IgD-negative memory B cell (primary cell): ENCODE measurements around the gene KRT80. TPM values are rescaled to one million over a fixed set of nuclear protein-coding genes. Genes with fewer than 3 reads are reported as not detected.
A peak's percentile ranks its signal among the peaks of the same experiment; 100 is the strongest.

Experiments
- H3K27ac Mint-ChIP-seq, 3 donors: one replicate each; pipeline ENCODE4 v1.8.0; 2020 to 2022; ENCODE audit warnings: mild to moderate bottlenecking in 3 of 3, mixed read lengths in 3 of 3, moderate library complexity in 1 of 3
- H3K27me3 Mint-ChIP-seq: one replicate; pipeline ENCODE4 v1.8.0; 2021; ENCODE audit warnings: mixed read lengths
- H3K36me3 Mint-ChIP-seq: one replicate; pipeline ENCODE4 v1.8.0; 2020; ENCODE audit warnings: mild to moderate bottlenecking, mixed read lengths
- H3K4me1 Mint-ChIP-seq, 3 donors: one replicate each; pipeline ENCODE4 v1.8.0; 2020 to 2022; ENCODE audit warnings: mixed read lengths in 3 of 3, mild to moderate bottlenecking in 1 of 3
- H3K4me3 Mint-ChIP-seq, 4 donors: one replicate each; pipeline ENCODE4 v1.8.0; 2020 to 2022; ENCODE audit warnings: mild to moderate bottlenecking in 4 of 4, mixed read lengths in 4 of 4, moderate library complexity in 3 of 4
- H3K9me3 Mint-ChIP-seq, 3 donors: one replicate each; pipeline ENCODE4 v1.8.0; 2020 to 2021; ENCODE audit warnings: mixed read lengths in 3 of 3, mild to moderate bottlenecking in 1 of 3
- polyA plus RNA-seq: library from polyadenylated mRNA; unstranded; fragments of 300-500 nt; fragmentation: Illumina TruSeq; gene quantifications from one replicate; pipeline ENCODE4 v1.2.3, GENCODE V29; 2021

KRT80 gene
- polyA plus RNA-seq, 1 donor from 2014 or later = not detected

DNA sequence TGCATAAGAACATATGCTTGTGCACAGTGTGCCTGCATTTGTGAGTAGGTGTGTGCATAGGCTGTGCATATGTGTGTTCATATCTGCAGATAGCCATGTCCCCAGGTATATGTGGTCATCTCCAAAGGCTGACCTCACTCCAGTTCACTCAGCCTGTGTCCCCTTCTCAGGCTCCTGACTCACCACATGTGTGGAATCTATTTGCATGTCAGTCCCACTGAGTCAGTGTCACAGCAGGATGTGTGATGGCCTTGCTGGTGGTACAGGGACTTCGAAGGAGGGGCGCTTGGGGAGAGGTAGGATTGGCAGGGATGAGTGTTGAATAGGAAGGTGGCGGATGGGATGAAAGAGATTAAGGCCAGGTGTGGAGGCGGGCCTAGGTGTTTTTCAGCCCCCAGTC is 35.5 kb downstream of the KRT80 start:
- Mint-ChIP-seq H3K36me3 (no peaks in the 10 kb centered on the region), H3K4me1 (peaks cover 0 to 5% (median 4%) of the 10 kb centered on the region in 3 donors), H3K4me3 (no peak overlapping the region), H3K27ac (no peak overlapping the region), H3K27me3 (peaks cover 5% of the 10 kb centered on the region), H3K9me3 (peaks cover 2 to 10% (median 3%) of the 10 kb centered on the region in 3 donors)

DNA sequence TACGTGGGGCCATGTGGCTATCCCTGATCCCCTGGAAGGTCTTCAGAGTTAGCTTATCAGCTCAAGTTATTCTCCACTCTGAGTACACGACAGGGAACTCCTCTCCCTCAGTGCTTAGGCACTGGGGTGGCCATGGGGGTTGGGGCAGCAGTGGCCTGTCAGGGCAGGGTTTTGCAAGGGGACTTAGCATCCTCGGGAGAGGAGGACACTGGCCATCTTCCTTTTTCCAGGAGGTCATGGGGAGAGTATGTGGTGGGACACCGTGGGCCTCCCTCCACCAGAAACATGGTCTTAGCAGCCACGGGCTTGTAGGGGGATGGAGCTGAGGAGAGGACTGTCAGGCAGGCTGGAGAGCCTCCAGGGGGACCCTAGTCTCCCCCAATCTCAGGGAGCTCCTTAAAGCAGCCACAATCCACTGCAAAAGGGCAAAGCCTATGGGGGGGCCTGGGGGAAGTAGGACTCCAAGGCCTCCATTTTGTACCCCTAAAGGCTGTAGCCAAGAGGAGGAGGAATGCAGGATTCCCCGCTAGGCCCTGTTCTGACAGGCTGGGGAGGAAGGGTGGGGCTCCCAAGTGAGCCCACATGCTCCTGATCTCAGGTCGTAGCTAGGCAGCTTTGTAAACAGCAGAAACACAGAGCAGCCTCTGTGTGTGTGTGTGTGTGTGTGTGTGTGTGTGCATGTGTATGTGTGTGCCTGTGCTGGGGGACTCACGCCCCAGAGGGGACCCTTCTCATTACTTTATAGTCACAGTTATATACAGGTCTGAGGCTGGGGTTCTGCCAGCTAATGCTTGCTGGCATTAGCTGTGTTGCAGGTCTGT is 36.6 kb downstream of the KRT80 start:
- peak overlapping the region in 1 of 4 donors; percentile 75 for H3K4me3 Mint-ChIP-seq
- peaks cover 8% of the 10 kb centered on the region for H3K27me3 Mint-ChIP-seq
- peak overlapping the region in 1 of 3 donors; percentile 64 for H3K27ac Mint-ChIP-seq
- peaks cover 2 to 10% (median 3%) of the 10 kb centered on the region in 3 donors for H3K9me3 Mint-ChIP-seq
- H3K36me3 Mint-ChIP-seq = no peaks in the 10 kb centered on the region
- peaks cover 0 to 5% (median 4%) of the 10 kb centered on the region in 3 donors for H3K4me1 Mint-ChIP-seq

DNA sequence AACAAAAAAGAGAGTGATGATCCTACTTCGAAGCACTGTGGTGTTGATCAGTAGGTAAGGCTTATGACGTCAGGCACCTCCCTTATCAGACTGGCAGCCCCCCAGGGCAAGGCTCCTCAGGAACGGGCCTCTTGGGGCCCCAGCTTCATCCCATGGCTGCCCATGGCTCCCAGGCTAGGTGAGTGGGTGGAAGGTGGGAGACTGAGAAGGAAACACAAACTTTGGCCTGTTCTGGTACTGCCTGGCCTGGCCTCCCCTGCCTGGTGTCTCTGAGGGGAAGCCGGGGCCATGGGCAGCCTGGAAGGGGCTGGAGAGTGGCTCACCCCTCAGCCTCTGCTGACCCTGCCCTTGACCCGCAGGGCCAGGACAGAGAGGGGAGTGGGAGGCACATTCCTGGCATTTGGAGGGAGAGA is 38.9 kb downstream of the KRT80 start:
- Mint-ChIP-seq H3K4me1 (peaks cover 0 to 5% (median 4%) of the 10 kb centered on the region in 3 donors), H3K36me3 (no peaks in the 10 kb centered on the region), H3K27ac (no peak overlapping the region), H3K27me3 (peaks cover 9% of the 10 kb centered on the region), H3K9me3 (no peaks in the 10 kb centered on the region), H3K4me3 (no peak overlapping the region)

DNA sequence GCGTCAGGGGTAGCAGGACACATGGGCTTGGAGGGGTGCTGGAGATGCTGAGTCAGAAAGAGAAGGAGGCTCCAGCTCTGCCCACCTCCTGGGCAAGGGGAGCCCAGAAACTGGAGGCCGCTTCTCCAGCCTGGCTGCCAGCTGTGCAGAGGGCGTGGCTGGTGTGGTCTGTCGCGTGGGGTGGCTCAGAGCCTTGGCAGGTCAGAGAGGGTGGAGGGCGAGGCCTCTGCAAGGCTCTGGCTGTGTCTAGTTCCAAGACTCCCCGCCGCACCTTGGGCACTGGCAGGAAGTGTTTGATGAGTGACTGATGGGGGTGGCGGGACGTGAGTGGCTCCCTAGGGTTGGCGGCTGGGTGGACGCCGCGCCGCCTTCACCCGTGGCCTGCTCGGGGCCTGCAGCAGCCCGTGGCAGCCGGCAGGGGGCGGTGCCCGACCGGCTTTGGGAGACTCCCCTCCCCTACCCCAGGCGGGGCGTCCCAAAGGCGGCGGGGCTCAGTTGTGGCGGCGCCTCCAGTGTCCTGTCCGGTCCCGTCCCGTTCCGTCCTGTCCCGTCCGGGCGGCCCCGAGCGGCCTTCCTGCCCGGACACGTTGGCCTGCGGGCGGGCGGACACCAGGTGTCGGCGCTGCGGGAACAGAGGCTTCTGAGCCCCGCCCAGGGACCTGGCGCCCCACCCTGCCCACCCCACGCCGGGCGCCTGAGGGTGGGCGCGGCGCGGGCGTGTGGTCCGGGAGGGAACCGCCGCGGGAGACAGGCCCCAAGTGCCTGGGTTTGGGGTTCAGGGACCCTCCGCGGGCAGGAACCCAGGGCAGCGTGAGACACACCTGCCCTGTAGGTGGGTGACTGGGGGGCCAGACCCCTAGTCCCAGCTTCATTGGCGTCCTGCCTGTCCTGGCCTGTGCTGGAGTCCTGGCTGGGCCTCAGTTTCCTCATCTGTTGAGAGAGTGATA is 39.7 kb downstream of the KRT80 start:
- Mint-ChIP-seq H3K4me1 (peaks cover 0 to 5% (median 4%) of the 10 kb centered on the region in 3 donors), H3K4me3 (peak overlapping the region in 3 of 4 donors; percentile 57 to 86 (median 61)), H3K27ac (no peak overlapping the region), H3K27me3 (peaks cover 9% of the 10 kb centered on the region), H3K36me3 (no peaks in the 10 kb centered on the region), H3K9me3 (no peaks in the 10 kb centered on the region)

- Mint-ChIP-seq H3K4me3 (peak overlapping the region in 1 of 4 donors; percentile 86), H3K4me1 (peaks cover 0 to 5% (median 4%) of the 10 kb centered on the region in 3 donors), H3K27ac (no peak overlapping the region), H3K27me3 (peaks cover 9% of the 10 kb centered on the region), H3K9me3 (no peaks in the 10 kb centered on the region), H3K36me3 (no peaks in the 10 kb centered on the region)
These were observed 40.5 kb downstream of the KRT80 start for GRCh38 chr12:52151153-52151836.

DNA sequence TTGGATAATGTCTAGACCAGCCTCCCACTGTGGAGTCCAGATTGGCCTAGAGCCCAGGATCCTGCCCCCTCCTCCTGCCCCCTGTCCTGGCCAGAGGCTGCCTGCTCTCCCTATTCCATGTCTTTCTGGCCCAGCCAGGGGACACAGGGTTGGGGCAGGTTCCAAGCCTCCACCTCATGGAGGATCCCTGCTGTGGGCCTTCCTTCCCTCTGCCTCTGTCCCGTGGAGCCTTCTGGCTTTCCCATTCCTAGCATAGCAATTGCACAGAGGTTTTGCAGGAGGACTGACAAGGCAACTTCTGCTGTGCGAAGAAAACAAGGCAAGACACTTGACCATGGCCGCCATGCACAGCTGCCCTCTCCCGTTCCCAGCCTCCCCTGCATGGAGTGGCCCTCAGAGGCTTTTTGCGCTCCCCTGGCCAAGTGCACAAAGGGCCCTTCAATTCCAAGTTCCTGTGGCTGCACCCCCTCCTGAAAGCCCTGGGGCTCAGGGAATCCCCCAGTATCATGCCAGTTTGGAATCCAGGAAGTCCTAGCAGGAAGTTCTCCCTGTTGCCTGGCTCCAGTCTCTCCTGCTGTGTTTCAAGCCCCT is 42.1 kb downstream of the KRT80 start:
- H3K9me3 Mint-ChIP-seq = no peaks in the 10 kb centered on the region
- H3K27ac Mint-ChIP-seq = no peak overlapping the region
- H3K4me3 Mint-ChIP-seq = no peak overlapping the region
- no peaks in the 10 kb centered on the region for H3K4me1 Mint-ChIP-seq
- no peaks in the 10 kb centered on the region for H3K36me3 Mint-ChIP-seq
- H3K27me3 Mint-ChIP-seq = peaks cover 9% of the 10 kb centered on the region

DNA sequence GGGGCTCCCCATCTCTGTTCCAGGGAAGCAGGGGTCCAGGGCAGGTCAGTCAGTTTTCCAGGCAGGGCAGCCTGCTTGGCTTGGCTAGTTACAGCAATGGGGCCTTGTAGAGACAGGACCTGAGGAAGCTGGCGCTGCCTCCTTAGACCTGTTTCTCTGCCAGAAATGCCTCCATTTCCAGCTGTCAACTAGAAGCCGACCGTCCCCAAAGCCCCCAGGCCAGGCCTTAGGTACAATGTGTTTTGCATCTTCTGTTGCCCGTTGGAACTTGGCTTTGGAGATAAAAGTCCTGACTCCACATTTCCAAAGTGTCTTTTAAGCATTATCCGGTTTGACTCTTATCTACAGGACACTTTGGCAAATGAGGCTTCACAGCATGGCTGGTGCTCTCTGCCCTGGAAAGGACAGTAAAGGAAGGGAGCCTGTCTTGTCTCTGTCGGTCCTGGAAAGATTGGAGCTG is 42.6 kb downstream of the KRT80 start:
- Mint-ChIP-seq H3K36me3 (no peaks in the 10 kb centered on the region), H3K27me3 (peaks cover 9% of the 10 kb centered on the region), H3K4me1 (no peaks in the 10 kb centered on the region), H3K9me3 (no peaks in the 10 kb centered on the region), H3K4me3 (no peak overlapping the region), H3K27ac (no peak overlapping the region)

DNA sequence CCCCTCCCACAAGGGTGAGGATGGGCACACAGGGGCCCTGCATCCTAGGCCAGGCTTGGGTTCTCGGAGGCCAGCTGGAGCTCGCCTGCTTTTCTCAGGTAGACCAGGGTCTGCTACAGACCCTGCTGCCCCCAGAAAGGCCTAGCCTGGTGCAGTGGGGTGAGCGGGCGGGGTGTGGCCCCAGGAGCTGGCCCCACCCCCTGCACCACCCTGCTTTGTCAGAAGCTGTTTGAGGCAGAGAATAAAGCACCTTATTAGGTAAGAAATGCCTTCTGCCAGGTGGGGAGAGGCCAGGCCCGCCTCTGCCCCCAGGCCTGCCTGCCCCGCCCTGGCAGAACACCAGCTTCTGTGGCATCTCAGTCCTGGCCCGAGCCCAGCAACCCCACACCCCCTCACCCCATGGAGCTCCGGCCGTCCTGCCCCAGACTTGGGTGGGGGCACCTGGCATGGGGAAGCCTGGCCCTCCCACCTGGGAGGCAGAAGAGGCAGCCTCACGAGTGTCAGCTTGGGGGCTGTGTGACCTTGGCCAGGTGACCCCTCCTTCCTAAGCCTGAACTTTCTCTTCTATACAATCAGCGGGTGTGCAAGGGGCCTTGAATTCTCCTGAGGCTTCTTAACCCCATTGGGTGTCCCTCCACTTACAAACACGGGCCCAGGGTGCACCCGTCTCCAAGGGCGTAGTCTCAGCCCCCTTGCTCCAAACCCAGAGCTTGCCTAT is 43.2 kb downstream of the KRT80 start:
- no peaks in the 10 kb centered on the region for H3K9me3 Mint-ChIP-seq
- H3K36me3 Mint-ChIP-seq = no peaks in the 10 kb centered on the region

GRCh38 chr12:52147964-52148463 is 43.8 kb downstream of the KRT80 start:
- Mint-ChIP-seq H3K27me3 (peaks cover 11% of the 10 kb centered on the region), H3K27ac (no peak overlapping the region), H3K9me3 (no peaks in the 10 kb centered on the region), H3K4me1 (no peaks in the 10 kb centered on the region), H3K36me3 (no peaks in the 10 kb centered on the region), H3K4me3 (no peak overlapping the region)

More for the DNA sequence above, 43.2 kb downstream of the KRT80 start:
- no peak overlapping the region for H3K4me3 Mint-ChIP-seq
- peaks cover 9% of the 10 kb centered on the region for H3K27me3 Mint-ChIP-seq
- no peak overlapping the region for H3K27ac Mint-ChIP-seq
- no peaks in the 10 kb centered on the region for H3K4me1 Mint-ChIP-seq

- Mint-ChIP-seq H3K4me1 (no peaks in the 10 kb centered on the region), H3K9me3 (no peaks in the 10 kb centered on the region), H3K4me3 (no peak overlapping the region), H3K36me3 (peaks cover 2% of the 10 kb centered on the region), H3K27ac (no peak overlapping the region), H3K27me3 (peaks cover 11% of the 10 kb centered on the region)
These were observed 44.3 kb downstream of the KRT80 start for GRCh38 chr12:52147367-52147963.

GRCh38 chr12:52146822-52147366 is 44.9 kb downstream of the KRT80 start:
- Mint-ChIP-seq H3K27ac (no peak overlapping the region), H3K4me1 (no peaks in the 10 kb centered on the region), H3K4me3 (no peak overlapping the region), H3K27me3 (peaks cover 11% of the 10 kb centered on the region), H3K36me3 (peaks cover 2% of the 10 kb centered on the region), H3K9me3 (no peaks in the 10 kb centered on the region)

GRCh38 chr12:52146089-52146821 is 45.6 kb downstream of the KRT80 start:
- Mint-ChIP-seq H3K4me1 (no peaks in the 10 kb centered on the region), H3K36me3 (peaks cover 2% of the 10 kb centered on the region), H3K9me3 (no peaks in the 10 kb centered on the region), H3K27ac (no peak overlapping the region), H3K4me3 (no peak overlapping the region), H3K27me3 (peaks cover 5% of the 10 kb centered on the region)
